ENCODE data around the gene FBXO45. TPM values are rescaled to one million over a fixed set of nuclear protein-coding genes. Genes with fewer than 3 reads are reported as not detected.
A peak's percentile ranks its signal among the peaks of the same experiment; 100 is the strongest.
"Not testable (repeated sequence)": the region's sequence is repeated elsewhere in the genome, so short reads cannot be mapped to it uniquely, and the experiment has no call there.

FBXO45 gene
- polyA plus RNA-seq, 4 donors, result 13.6 to 20.1 (median 19.6) TPM

- DNase-seq (ENCODE audit: low read depth in 4 of 4, low spot score in 3 of 4), result no peak
Measured at GRCh38 chr3:196554205-196554604, 14.3 kb upstream of the FBXO45 start.

GRCh38 chr3:196555295-196555694 lies 13.2 kb upstream of the FBXO45 start:
- no peak for DNase-seq (ENCODE audit: low read depth in 4 of 4, low spot score in 3 of 4)

GRCh38 chr3:196557236-196557635 lies 11.2 kb upstream of the FBXO45 start:
- DNase-seq (ENCODE audit: low read depth in 4 of 4, low spot score in 3 of 4), result no peak

DNA sequence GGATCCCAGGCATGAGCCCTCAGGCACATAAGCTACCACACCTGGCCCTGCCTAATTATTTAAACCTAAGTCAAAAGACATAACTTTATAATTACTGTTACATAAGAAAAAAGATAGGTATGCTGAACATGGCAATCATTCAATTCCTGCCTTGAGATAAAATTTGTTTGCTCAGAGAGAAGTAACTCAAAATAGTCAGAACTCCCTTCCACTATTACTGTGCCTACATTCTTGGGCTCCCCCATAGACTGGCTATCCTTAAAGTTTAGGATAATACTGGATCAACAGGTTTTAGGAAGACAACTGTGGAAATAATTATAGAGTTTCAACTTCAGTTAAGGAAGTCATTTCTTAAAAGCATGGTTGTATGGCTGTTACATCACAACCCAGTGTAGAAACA lies 10.0 kb upstream of the FBXO45 start:
- DNase-seq (ENCODE audit: low read depth in 4 of 4, low spot score in 3 of 4), result no peak

DNA sequence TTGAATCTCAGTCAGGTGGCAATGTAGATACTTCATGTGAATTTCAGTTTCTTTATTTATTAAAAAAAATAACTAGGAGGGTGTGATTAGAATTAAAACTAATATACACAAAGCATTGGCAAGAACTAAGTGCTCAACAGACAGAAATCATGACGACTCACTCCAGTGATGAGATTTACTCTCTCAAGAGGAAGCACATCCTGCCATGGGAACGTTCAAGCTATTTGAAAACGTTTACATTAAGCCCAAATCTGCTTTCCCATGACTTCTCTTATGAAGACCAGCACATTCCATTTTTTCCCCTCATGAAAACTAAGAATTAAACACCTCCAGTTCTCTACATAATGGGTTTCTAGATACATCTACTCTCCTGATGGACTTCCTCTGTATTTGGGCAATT lies 8.6 kb upstream of the FBXO45 start:
- DNase-seq (ENCODE audit: low read depth in 4 of 4, low spot score in 3 of 4), result no peak

DNA sequence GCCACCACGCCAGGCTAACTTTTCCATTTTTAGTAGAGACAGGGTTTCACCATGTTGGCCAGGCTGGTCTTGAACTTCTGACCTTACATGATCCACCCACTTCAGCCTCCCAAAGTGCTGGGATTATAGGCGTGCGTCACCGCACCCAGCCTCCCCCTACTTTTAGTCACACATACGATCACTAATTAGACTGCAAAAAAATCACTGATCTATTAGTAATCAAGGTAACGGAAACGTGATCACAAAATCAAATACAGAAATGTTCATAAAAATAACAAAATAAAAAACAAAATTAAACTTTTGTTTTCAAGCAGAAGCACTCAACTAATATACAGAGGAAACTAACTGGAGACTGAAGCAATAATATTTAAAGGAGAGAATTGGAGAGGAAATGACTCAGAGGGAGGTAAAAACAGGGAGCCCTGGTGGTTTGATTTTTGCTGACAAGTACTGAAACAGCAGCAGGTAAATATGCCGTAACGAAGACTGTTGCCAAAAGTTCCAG lies 4.7 kb upstream of the FBXO45 start:
- DNase-seq (ENCODE audit: low read depth in 4 of 4, low spot score in 3 of 4), result no peak

GRCh38 chr3:196569003-196569516 lies 600 bp downstream of the FBXO45 start:
- peak in 1 of 4 donors; percentile 21 for DNase-seq (ENCODE audit: low read depth in 4 of 4, low spot score in 3 of 4)

DNA sequence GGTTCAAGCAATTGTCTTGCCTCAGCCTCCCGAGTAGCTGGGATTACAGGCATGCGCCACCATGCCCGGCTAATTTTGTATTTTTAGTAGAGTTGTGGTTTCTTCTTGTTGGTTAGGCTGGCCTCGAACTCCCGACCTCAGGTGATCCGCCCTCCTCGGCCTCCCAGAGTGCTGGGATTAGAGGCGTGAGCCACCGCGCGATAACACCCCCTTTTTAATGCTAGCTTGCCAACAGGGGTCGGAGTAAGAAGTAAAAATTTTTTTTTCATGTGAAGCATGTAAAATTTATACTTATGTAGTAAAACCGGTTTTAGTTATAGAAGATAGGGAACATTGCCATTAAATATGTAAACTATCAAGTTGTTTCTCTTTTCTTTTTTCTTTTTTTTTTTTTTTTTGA lies 1.9 kb downstream of the FBXO45 start:
- not testable (repeated sequence) for DNase-seq (ENCODE audit: low read depth in 4 of 4, low spot score in 3 of 4)

DNA sequence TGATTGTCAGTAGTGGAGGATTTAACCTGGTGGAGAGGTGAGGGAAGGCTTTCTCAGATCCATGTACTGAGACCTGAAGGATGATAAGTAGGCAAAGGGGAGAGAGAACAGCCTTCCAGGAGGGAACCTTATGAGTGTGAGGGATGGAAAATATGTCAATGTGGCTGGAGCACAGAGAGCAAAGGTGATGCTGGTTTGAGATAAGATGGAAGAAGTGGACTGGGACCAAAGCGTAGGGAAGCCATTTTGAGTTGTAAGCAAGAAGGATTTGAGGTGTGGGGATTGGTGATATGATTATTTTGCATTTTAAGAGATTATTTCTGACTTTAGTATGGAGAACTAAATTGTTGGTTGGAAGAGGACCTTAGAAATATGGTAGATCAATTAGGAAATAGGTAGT lies 3.9 kb downstream of the FBXO45 start:
- DNase-seq (ENCODE audit: low read depth in 4 of 4, low spot score in 3 of 4), result no peak

GRCh38 chr3:196585044-196585757 lies 16.7 kb downstream of the FBXO45 start:
- no peak for DNase-seq (ENCODE audit: low read depth in 4 of 4, low spot score in 3 of 4)

- no peak for DNase-seq (ENCODE audit: low read depth in 4 of 4, low spot score in 3 of 4)
Measured at GRCh38 chr3:196590279-196590678, 21.8 kb downstream of the FBXO45 start.

GRCh38 chr3:196596355-196596754 lies 27.9 kb downstream of the FBXO45 start:
- DNase-seq (ENCODE audit: low read depth in 4 of 4, low spot score in 3 of 4), result no peak

GRCh38 chr3:196597971-196598733 lies 29.7 kb downstream of the FBXO45 start:
- DNase-seq (ENCODE audit: low read depth in 4 of 4, low spot score in 3 of 4), result not testable (repeated sequence)

- no peak for DNase-seq (ENCODE audit: low read depth in 4 of 4, low spot score in 3 of 4)
Measured at GRCh38 chr3:196599734-196600128, 31.3 kb downstream of the FBXO45 start.

GRCh38 chr3:196600359-196600758 lies 31.9 kb downstream of the FBXO45 start:
- DNase-seq (ENCODE audit: low read depth in 4 of 4, low spot score in 3 of 4), result no peak

DNA sequence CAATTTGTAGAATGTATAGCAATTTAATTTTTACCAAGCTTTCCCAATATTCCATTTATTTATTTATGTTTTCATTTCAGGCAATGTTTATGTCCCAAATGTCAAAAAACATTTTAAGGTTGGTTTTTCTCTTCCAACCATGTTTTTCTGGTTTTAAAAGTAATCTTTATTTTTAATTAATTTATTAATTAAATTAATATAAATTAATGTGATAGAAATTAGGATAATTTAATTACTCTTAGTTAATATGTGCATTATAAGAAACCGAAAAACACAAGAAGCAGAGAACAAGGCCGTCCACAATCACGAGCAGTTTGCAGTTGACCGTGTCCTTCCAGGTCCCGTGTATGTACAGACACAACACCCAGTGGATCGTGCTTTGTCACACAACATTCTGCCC lies 34.2 kb downstream of the FBXO45 start:
- DNase-seq (ENCODE audit: low read depth in 4 of 4, low spot score in 3 of 4), result no peak

- no peak for DNase-seq (ENCODE audit: low read depth in 4 of 4, low spot score in 3 of 4)
Measured at GRCh38 chr3:196603683-196604082, 35.2 kb downstream of the FBXO45 start.

- DNase-seq (ENCODE audit: low read depth in 4 of 4, low spot score in 3 of 4), result no peak
Measured at GRCh38 chr3:196604548-196604947, 36.1 kb downstream of the FBXO45 start.

DNA sequence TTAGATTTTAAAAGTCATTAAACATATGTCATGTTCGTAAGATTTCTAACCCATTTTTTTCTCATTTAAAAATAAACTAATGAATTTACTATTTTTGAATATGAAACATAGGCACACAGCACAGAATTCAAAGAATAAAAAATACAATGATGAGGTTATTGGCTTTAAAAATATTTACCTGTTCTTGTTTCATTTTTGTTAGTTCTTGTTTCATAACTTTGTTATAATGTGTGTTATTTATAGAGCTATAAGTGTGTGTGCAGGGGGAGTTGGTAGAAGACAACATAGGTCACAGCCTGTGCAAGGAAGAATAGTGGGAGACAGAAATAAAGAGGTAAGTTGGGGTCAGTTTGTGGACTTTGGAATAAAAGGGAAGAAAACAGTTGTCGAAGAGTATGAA lies 40.2 kb downstream of the FBXO45 start:
- DNase-seq (ENCODE audit: low read depth in 4 of 4, low spot score in 3 of 4), result no peak

DNA sequence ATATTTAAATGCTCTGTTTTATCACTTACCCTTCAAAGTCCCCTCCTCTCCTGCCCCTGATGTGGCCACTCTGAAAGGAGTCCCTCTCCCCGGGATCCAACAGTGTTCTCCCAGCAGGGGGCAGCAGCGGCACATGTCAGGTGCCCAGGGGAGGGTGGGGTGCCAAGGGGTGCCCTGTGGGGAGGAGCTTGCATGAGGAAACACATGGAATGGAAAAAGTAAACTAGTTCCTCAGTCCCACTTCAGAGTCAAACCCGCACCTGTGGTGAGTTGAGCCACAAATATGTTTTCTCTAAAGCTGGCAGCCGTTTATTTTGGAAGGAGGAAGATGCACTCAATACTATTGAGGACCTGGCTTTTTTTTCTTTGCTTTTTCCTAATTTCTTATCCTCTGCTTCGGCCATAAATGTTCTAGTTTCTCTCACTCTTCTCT lies 40.9 kb downstream of the FBXO45 start:
- peak; percentile 58 to 64 (median 60) for DNase-seq (ENCODE audit: low read depth in 4 of 4, low spot score in 3 of 4)

- no peak for DNase-seq (ENCODE audit: low read depth in 4 of 4, low spot score in 3 of 4)
Measured at GRCh38 chr3:196609805-196610515, 41.5 kb downstream of the FBXO45 start.

Measured in right renal pelvis (tissue), 4 donors.